Motor neuron (in vitro differentiated cells): ENCODE data around the gene MRPL43. TPM values are rescaled to one million over a fixed set of nuclear protein-coding genes. Genes with fewer than 3 reads are reported as not detected.
A peak's percentile ranks its signal among the peaks of the same experiment; 100 is the strongest.

Source experiments
- ATAC-seq, 8 experiments: fragments of 200-7000 bp; cut with Tn5 transposase; replicated peaks in 6 of 8; 2 replicates each; pipeline ENCODE4 v1.8.0; 2021; ENCODE audit warnings: mild to moderate bottlenecking in 8 of 8, moderate library complexity in 8 of 8
- H3K27ac ChIP-seq, 2 donors: fragments of 250-450 bp; sonication (Bioruptor Pico); 2 replicates each; pipeline ENCODE4 v1.9.0; 2021; ENCODE audit warnings: antibody characterized with exemption in 2 of 2, mild to moderate bottlenecking in 2 of 2, moderate library complexity in 1 of 2
- H3K4me1 ChIP-seq, 2 donors: fragments of 250-450 bp; sonication (Bioruptor Pico); replicated peaks in 1 of 2; 2 replicates each; pipeline ENCODE4 v1.6.1; 2021; ENCODE audit warnings: antibody characterized with exemption in 2 of 2, mild to moderate bottlenecking in 2 of 2, moderate library complexity in 1 of 2
- H3K4me3 ChIP-seq, 5 donors: fragments of 250-450 bp; sonication (Bioruptor Pico); 2 replicates each; pipeline ENCODE4 v1.9.0; 2021; ENCODE audit warnings: antibody characterized with exemption in 5 of 5, mild to moderate bottlenecking in 5 of 5, moderate library complexity in 4 of 5
- WGBS, 10 experiments: fragments of 450-650 bp; shearing (Covaris generic); methylation state at CpG; one replicate each; pipeline ENCODE4 v1.0.0; 2022; 5-methylcytosine and 5-hydroxymethylcytosine counted together
- in situ Hi-C, 9 experiments: fragments of 400-800 bp; cut with MboI; loops; one replicate each; pipeline ENCODE4 v1.15.0; 2021; ENCODE audit warnings: low sequenced_read_pairs in 9 of 9, low pct_unique_long_range_greater_than_20kb in 2 of 9; ENCODE audit not compliant: unreplicated experiment in 9 of 9
- total RNA-seq, 8 experiments: library from RNA; unstranded; fragments of 300-600 nt; gene quantifications; 2 replicates each; pipeline versions ENCODE4 v1.2.3 to v1.2.4, GENCODE V29; 2022

MRPL43 gene
- total RNA-seq, 8 experiments from 2014 or later, result 57.8 to 101 (median 71.6) TPM

- 35 to 90% (median 70%) methylated on average over 2 to 8 of the region's 27 CpGs; no CpG with 5 or more reads in 7 of the 10 experiments for WGBS, 10 experiments
- in situ Hi-C loops, result no loop called here
- H3K4me1 ChIP-seq, result peaks cover 18 to 22% of the 10 kb centered on the region in 2 donors
- H3K27ac ChIP-seq, result no peak overlapping the region
- H3K4me3 ChIP-seq, result peak overlapping the region in 2 of 5 donors; percentile 53 to 75
- no peak for ATAC-seq
These were observed 42.4 kb upstream of the MRPL43 start for GRCh38 chr10:101029520-101030295.

GRCh38 chr10:101028446-101029337 is 41.4 kb upstream of the MRPL43 start:
- Histone ChIP-seq H3K27ac (no peak overlapping the region), H3K4me3 (no peak overlapping the region), H3K4me1 (peaks cover 18 to 22% of the 10 kb centered on the region in 2 donors)
- 41 to 90% (median 70%) methylated on average over 2 to 6 of the region's 7 CpGs; no CpG with 5 or more reads in 2 of the 10 experiments for WGBS, 10 experiments
- in situ Hi-C loops, result no loop called here
- no peak for ATAC-seq

- in situ Hi-C loops, result no loop called here
- Histone ChIP-seq H3K4me3 (no peak overlapping the region), H3K27ac (no peak overlapping the region), H3K4me1 (peaks cover 15 to 18% of the 10 kb centered on the region in 2 donors)
- no peak for ATAC-seq
- WGBS, 10 experiments, result 65 to 96% (median 83%) methylated on average over 1 to 9 of the region's 10 CpGs; no CpG with 5 or more reads in 1 of the 10 experiments
These were observed 39.9 kb upstream of the MRPL43 start for GRCh38 chr10:101027106-101027720.

- no peak overlapping the region for H3K4me3 ChIP-seq
- in situ Hi-C loops, result no loop called here
- WGBS, 10 experiments, result 80 to 100% (median 87%) methylated on average over 1 to 4 of the region's 15 CpGs; no CpG with 5 or more reads in 5 of the 10 experiments
- H3K4me1 ChIP-seq, result peaks cover 5 to 8% of the 10 kb centered on the region in 2 donors
- no peak overlapping the region for H3K27ac ChIP-seq
- no peak for ATAC-seq
These were observed 35.8 kb upstream of the MRPL43 start for GRCh38 chr10:101022967-101023705.

- Histone ChIP-seq H3K4me1 (peaks cover 7 to 10% of the 10 kb centered on the region in 2 donors), H3K27ac (no peak overlapping the region), H3K4me3 (no peak overlapping the region)
- ATAC-seq, result no peak
- WGBS, 10 experiments, result 40 to 100% (median 57%) methylated on average over 1 to 2 of the region's 11 CpGs; no CpG with 5 or more reads in 5 of the 10 experiments
- in situ Hi-C loops, result no loop called here
These were observed 34.5 kb upstream of the MRPL43 start for GRCh38 chr10:101021692-101022251.

GRCh38 chr10:101021239-101021638 is 33.9 kb upstream of the MRPL43 start:
- H3K4me3 ChIP-seq, result no peak overlapping the region
- no peak overlapping the region for H3K27ac ChIP-seq
- WGBS, 10 experiments, result 60 to 100% methylated on average over 1 of the region's 4 CpGs; no CpG with 5 or more reads in 8 of the 10 experiments
- in situ Hi-C loops, result no loop called here
- ATAC-seq, result no peak
- peaks cover 7 to 10% of the 10 kb centered on the region in 2 donors for H3K4me1 ChIP-seq

- Histone ChIP-seq H3K4me1 (peaks cover 7 to 10% of the 10 kb centered on the region in 2 donors), H3K4me3 (no peak overlapping the region), H3K27ac (no peak overlapping the region)
- no peak for ATAC-seq
- 63 to 100% (median 84%) methylated on average over 1 to 5 of the region's 10 CpGs; no CpG with 5 or more reads in 4 of the 10 experiments for WGBS, 10 experiments
- in situ Hi-C loops, result no loop called here
These were observed 33.3 kb upstream of the MRPL43 start for GRCh38 chr10:101020427-101021075.

- WGBS, 10 experiments, result 0 to 100% (median 50%) methylated on average over 1 of the region's 2 CpGs; no CpG with 5 or more reads in 6 of the 10 experiments
- no peak for ATAC-seq
- no peak overlapping the region for H3K27ac ChIP-seq
- peaks cover 9 to 10% of the 10 kb centered on the region in 2 donors for H3K4me1 ChIP-seq
- H3K4me3 ChIP-seq, result no peak overlapping the region
- in situ Hi-C loops, result no loop called here
These were observed 32.1 kb upstream of the MRPL43 start for GRCh38 chr10:101019440-101019703.

- in situ Hi-C loops, result no loop called here
- 0 to 61% (median 19%) methylated on average over 1 to 9 of the region's 45 CpGs; no CpG with 5 or more reads in 4 of the 10 experiments for WGBS, 10 experiments
- Histone ChIP-seq H3K4me3 (no peak overlapping the region), H3K4me1 (peaks cover 10 to 12% of the 10 kb centered on the region in 2 donors), H3K27ac (no peak overlapping the region)
- peak; percentile 67 to 96 (median 81) for ATAC-seq
These were observed 31.5 kb upstream of the MRPL43 start for GRCh38 chr10:101018600-101019439.

GRCh38 chr10:101018118-101018599 is 30.9 kb upstream of the MRPL43 start:
- Histone ChIP-seq H3K27ac (no peak overlapping the region), H3K4me3 (no peak overlapping the region), H3K4me1 (peaks cover 10 to 12% of the 10 kb centered on the region in 2 donors)
- in situ Hi-C loops, result no loop called here
- WGBS, 10 experiments, result 40 to 95% methylated on average over 1 to 4 of the region's 20 CpGs; no CpG with 5 or more reads in 8 of the 10 experiments
- peak in 3 of 8 experiments; percentile 2 to 3 (median 2) for ATAC-seq

- no peak for ATAC-seq
- H3K4me3 ChIP-seq, result no peak overlapping the region
- no peak overlapping the region for H3K27ac ChIP-seq
- peaks cover 10 to 12% of the 10 kb centered on the region in 2 donors for H3K4me1 ChIP-seq
- no CpG with 5 or more reads among the region's 5 CpGs for WGBS, 10 experiments
- in situ Hi-C loops, result no loop called here
These were observed 29.5 kb upstream of the MRPL43 start for GRCh38 chr10:101016814-101017213.
